Femur (tissue), 1 donor: ENCODE measurements around the gene PET100.

Experiments
- DNase-seq: peaks from one replicate; pipeline ENCODE4 v3.0.0-alpha.2; 2017

PET100 gene

GRCh38 chr19:7629347-7630054 lies at the start of gene PET100, which contains the start of gene XAB2:
Gene PET100 (plus strand): TSS chr19:7629793. CDS start chr19:7629834, 41 bp downstream.
Gene XAB2 (minus strand): TSS chr19:7629545. CDS start chr19:7629527, 18 bp downstream.
- DNase-seq: peak; percentile 99

DNA sequence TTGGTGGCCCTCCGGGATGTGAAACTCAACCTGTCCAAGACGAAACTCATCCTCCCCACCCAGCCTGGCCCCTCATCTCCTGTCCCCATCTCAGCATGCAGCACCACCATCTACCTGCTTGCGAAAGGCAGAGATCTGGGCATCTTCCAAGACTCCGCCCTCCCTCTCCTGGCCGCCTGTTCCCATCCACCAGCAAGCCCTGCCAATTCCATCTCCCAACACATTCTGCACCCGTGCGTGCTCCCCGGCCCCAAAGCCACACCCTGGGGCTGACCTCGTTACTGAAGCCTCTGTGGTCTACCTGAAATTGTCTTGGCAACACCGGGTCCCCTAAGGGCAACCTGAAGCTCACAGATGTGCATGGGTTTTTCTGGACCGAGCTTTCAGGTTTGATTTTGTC lies 47.1 kb upstream of the PET100 start:
- no peak for DNase-seq

GRCh38 chr19:7589822-7590221 lies 39.8 kb upstream of the PET100 start:
- DNase-seq: no peak

DNA sequence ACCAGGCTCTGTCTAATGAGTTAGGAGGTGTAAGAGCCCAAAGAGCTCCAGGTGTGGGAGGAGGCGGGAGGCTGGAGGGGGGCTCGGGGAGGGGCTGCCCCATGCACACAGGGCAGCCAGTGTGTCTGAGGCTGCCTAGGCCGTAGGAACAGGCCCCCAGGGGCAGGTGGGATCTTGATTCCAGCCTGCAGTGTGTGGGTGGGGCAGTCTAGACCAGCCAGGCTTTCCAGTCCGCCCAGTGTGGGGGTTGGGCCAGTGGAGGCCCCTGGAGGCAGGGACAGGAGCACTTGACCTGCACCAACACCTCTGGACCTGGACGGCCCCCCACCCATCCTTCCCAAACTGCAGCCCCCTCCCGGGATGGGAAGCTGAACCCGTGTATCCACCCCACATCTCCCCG lies 39.3 kb upstream of the PET100 start:
- no peak for DNase-seq

GRCh38 chr19:7595466-7596133 lies 34.0 kb upstream of the PET100 start, which contains the start of gene CAMSAP3:
Gene CAMSAP3 (plus strand): TSS chr19:7595863. CDS start chr19:7596003, 140 bp downstream.
- no peak for DNase-seq

GRCh38 chr19:7596211-7596937 lies 33.2 kb upstream of the PET100 start:
- no peak for DNase-seq

DNA sequence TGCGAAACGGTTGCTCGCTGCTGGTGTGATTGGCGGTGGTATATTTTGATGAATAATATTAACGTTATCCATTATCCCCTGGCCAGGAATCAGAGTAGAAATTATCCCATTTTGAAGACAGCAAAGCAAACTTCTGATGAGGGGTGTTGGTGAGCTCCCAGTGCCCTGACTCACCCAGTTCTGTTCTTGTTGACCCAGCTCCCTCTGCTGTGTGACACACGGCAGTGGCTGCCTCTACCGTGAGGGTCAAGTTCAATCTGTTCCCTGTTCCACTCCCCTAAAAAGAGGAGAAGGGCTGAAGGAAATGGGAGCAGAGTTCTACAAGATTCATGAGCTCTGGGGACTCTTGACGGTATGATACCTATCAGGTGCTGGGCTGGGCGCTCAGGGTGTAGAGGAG lies 31.9 kb upstream of the PET100 start:
- no peak for DNase-seq

GRCh38 chr19:7598180-7598579 lies 31.4 kb upstream of the PET100 start:
- no peak for DNase-seq

- no peak for DNase-seq
Measured at GRCh38 chr19:7600721-7601120, 28.9 kb upstream of the PET100 start.

DNA sequence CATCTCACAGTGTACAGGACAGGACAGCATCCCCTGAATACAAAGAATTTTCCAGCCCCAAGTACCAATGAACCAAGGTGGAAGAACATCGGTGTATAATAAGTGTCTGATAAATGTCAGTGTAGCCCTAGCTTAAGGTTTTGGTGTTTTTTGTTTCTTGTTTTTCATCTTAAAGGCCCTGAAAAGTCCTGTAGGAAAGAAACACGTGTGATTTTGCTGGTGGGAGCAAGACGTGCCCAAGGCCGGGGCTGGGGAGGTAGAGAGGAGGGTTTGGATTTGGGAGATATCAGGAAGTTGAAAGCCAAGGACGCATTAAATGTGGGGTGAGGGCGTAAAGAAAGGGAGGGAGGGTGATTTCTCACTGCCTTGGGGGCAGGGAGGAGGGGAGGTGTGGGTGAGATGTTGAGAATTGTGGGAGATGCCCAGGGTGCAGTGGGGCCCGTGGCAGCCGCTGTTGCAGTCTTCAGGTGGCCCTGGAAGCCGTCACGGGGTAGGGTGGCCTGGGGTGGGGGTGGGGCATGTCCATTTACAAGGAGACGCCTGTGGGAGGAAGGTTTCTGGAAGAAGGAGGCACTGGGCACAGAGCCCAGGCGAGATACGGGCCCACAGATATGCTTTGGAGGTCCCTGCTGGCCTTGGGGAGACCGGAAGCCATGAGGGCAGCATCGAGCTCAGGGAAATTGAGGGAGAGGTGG lies 27.2 kb upstream of the PET100 start:
- DNase-seq: no peak

DNA sequence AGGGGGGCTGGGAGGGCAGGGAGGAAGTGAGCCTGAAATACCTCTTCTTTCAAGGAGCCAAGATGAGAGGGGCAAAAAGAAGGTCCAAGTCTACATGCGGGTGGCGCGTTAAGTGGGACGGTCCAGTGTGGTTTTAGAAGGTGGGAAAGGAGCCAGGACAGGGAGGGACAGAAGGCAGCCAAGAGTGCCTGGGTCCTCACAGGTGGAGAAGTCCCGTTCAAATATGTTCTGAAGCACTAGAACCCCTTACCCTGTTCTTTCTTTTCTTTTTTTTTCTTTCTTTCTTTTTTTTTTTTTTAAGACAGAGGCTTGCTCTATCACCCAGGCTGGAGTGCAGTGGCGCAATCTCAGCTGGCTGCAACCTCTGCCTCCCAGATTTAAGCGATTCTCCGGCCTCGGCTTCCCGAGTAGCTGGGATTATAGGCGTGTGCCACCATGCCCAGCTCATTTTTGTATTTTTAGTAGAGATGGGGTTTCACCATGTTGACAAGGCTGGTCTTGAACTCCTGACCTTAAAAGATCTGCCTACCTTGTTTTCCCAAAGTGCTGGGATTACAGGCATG lies 26.6 kb upstream of the PET100 start:
- DNase-seq: no peak

GRCh38 chr19:7603919-7604318 lies 25.7 kb upstream of the PET100 start:
- DNase-seq: no peak

GRCh38 chr19:7605490-7606222 lies 23.9 kb upstream of the PET100 start:
- no peak for DNase-seq

- no peak for DNase-seq
Measured at GRCh38 chr19:7606289-7606688, 23.3 kb upstream of the PET100 start.

- DNase-seq: no peak
Measured at GRCh38 chr19:7607212-7607873, 22.2 kb upstream of the PET100 start.

DNA sequence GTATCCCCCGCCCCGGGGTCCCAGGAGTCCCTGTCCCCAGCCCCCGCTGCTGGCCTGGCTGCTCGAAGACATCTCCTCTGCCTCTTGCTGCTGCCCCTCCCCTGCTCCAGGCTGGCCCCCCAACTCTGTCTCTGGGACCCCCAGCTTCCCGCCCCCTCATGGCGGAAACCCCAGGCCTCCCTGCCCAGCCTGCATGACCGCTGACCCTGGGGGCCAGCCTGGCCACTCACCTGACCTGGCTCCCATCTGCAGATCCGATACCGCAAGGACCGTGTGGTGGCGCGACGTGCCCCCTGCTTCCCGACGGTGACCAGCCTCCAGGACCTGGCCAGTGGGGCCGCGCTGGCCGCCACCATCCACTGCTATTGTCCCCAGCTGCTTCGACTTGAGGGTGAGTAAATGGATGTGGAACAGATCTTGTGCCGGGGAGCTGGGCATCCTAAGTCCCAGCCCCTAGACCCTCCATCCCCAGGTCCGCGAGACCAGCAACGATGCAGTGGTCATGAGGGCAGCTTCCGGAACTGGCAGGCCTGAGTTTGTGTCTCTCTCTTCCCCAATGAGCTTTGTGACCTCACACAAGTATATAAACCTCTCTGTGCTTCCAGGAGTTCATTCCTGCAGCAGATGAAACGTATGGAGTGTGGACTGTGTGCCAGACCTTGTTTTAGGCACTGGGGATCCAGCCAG lies 21.6 kb upstream of the PET100 start:
- no peak for DNase-seq

DNA sequence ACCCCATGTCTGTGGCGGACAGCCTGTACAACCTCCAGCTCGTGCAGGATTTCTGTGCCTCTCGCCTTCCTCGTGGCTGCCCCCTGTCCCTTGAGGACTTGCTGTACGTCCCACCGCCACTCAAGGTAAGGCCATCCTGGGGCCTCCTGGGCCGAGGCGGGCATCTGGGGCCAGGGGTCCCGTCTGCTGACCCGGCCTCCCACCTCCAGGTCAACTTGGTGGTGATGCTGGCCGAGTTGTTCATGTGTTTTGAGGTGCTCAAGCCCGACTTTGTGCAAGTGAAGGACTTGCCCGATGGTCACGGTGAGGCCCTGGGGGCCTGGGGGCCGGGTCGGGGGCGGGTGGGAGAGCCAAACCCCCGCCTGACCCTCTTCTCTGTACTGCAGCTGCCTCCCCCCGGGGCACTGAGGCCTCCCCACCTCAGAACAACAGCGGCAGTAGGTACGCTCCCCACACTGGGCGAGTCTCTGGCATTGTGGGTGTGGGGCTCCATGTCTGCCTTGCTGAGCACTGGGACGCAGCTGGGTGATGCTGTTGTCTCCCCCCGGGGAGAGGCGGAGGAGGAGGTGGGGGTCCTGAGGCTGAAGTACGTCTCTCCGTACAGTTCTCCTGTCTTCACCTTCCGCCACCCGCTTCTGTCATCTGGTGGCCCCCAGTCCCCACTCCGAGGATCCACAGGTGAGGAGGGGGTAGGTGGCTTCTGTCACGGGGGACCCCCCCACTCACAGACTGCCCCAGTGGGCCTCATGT lies 18.9 kb upstream of the PET100 start:
- no peak for DNase-seq

- DNase-seq: peak; percentile 9
Measured at GRCh38 chr19:7611541-7612279, 17.9 kb upstream of the PET100 start.
